ENCODE measurements around the gene STRIP1.

GRCh38 chr1:110035236-110035752 lies 870 bp downstream of the STRIP1 start:
- TF ChIP-seq CTCF (conservative IDR thresholded peaks at IDR 0.05 in 1 of 2, IDR thresholded peaks at IDR 0.05 in 1 of 2; ENCODE audit: extremely low read depth in 1 of 2, insufficient read depth in 1 of 2, low read depth in 1 of 2, low read length in 2 of 2) (no peak), EZH2 (IDR thresholded peaks at IDR 0.05; ENCODE audit: borderline replicate concordance, low read length) (no peak)
